CMK (cell line): ENCODE measurements around the gene PRDM16.

ENCODE experiments used
- DNase-seq: peaks from one replicate; pipeline ENCODE4 v3.0.0-alpha.2; 2010; ENCODE audit warnings: low read depth

Gene PRDM16

GRCh38 chr1:3053986-3054385 lies 15.0 kb upstream of the PRDM16 start:
- no peak for DNase-seq

DNA sequence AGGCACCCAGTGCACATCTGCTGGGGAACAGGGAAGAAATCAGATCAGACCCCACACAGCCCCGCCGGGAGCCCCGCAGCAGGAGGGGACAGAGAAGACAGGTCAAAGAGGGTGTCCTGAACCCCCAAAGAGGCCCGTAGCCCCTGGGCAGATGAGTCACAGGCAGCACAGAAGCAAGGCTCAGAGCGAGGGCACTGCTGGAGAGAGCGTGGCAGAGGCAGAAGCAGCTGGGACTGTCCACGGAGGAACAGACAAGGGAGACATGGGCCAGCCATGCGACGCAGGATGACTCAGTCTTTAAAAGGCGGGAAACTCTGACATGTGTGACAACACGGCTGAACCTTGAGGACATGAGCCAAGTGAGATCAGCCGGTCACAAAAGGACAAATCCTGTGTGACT lies 14.5 kb upstream of the PRDM16 start:
- no peak for DNase-seq

- no peak for DNase-seq
Measured at GRCh38 chr1:3055051-3055450, 14.0 kb upstream of the PRDM16 start.

GRCh38 chr1:3056641-3057040 lies 12.4 kb upstream of the PRDM16 start:
- DNase-seq, result no peak

- no peak for DNase-seq
Measured at GRCh38 chr1:3058263-3059030, 10.6 kb upstream of the PRDM16 start.

- no peak for DNase-seq
Measured at GRCh38 chr1:3060127-3060526, 8.9 kb upstream of the PRDM16 start.

- no peak for DNase-seq
Measured at GRCh38 chr1:3060601-3061551, 8.1 kb upstream of the PRDM16 start.

- DNase-seq, result no peak
Measured at GRCh38 chr1:3061566-3061965, 7.4 kb upstream of the PRDM16 start.

DNA sequence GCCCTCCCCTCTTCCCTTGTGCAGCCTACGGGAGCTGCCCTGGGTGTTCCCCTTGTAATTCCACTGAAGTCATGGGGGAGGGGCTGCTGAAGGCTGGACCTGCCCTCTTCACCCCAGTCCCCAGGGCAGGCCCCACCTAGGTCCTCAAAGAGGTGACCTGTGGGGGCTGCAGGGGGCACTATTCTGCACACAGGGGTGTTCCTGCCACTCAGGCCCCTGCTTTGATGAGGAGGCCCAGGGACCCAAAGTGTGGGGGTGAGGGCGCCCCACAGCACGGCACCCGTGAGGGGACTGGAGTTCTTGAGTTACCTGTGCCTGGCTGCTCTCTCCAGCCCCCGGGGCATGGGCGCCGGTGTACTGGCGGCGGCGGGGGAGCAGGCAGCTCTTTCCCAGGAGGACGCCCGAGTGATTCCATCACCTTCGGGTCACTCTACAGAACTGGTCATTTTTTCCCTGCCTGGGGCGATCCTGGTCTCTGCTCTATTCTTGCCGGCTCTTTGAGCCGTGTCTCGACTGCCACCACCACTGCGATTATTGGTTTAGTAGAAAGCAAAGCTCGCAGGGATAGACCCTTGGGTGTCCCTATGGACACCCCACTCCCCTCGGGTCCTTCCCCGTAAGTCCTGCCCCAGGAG lies 6.9 kb upstream of the PRDM16 start:
- DNase-seq, result no peak

DNA sequence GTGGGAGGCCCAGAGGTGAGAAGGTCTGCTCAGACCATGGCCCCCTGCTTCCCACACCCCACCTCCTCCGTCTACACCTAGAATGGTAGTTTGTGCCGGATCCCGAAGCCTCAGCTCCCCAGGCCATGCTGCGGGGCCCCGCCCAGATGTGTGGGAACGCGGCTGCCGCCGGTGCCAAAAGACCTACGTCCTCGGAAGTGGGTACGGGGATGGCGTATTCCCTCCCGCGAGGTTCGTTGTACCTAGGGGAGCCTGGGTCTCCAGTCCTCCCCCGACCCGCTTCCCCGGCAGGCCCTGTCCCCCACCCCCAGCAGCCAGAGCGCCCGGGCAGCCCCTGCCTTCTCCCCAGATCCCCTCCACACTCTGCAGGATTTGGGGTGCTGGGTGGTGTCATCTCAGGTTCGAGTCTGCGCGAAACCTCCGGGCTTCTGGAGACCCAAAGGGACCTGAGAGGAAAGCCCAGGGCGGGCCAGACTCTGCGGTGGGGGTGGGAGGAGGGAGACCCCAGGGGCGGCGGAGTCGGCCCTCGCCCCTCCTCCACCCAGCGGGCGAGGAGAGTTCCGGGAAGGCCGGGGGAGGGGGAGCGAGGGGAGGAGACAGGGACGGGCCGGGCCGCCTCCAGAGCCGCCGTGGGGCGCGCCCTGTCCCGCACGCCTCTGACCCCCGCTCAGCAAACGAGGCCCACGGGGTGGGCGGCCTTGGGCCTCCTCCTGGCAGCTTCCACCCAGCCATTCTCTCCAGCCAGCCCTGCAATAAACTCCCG lies 6.2 kb upstream of the PRDM16 start:
- no peak for DNase-seq

DNA sequence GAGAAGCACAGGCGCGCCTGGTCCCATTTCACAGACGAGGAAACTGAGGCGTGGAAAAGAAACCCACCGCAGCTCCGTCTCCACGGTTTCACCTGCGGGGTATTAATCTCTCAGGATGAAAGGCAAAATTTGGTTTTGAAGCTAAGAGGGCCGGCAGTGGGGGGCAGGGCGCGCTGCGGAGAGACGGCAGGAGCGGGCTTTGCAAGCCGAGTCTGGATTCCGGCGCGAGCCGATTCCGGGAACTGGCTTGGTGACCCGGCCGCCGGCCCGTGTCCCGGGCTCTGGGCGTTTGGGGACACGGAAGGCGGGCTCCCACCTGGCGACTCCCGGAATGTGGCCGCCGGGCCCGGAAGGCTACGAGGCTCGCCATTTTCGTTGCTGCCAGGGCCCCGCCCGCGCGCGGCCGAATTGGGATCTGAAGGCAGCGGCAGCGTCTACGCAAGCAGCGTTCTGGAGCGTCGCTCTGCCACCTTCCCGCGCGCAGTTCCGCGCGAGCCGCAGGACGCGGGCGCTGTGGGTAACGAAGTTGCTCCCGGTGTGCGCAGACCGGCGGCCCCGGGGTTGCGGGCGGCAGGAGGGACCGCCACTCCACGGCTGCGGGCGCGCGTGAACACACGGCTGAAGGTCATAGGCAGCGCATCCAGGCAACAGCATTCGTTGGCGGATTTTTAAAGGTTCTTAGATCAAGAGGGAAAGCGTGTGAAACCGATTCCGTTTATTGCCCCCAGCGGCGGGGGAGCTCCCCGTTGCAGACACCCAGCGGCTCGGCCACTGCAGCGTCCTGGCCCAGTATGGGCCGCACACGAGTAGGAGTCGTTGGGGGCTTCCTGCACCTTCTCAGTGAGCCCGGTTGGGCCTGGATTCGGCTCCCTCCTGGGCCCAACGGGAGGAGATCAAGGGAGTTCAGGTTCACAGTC lies 5.4 kb upstream of the PRDM16 start:
- DNase-seq, result no peak

- DNase-seq, result no peak
Measured at GRCh38 chr1:3064296-3064850, 4.6 kb upstream of the PRDM16 start.

DNA sequence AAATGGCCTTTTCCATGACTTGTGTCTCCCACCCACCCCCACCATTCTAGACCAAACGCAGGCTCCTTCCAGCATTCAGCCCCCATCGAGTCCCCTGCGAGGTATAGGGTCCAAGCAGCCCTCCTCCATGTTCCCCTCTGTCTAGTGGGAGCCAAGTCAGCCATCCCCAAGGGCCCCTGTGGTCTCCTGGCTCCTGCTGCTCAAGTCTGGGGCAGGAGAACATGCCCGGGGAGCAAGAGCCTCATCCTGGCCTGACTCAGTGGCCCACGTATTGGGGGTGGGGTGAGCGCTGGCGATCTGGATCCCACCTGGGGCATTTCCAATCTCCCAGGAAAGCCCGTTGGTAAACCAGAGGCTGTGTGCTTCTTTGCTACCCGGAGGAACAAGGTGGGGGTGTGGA lies 4.1 kb upstream of the PRDM16 start:
- DNase-seq, result no peak

DNA sequence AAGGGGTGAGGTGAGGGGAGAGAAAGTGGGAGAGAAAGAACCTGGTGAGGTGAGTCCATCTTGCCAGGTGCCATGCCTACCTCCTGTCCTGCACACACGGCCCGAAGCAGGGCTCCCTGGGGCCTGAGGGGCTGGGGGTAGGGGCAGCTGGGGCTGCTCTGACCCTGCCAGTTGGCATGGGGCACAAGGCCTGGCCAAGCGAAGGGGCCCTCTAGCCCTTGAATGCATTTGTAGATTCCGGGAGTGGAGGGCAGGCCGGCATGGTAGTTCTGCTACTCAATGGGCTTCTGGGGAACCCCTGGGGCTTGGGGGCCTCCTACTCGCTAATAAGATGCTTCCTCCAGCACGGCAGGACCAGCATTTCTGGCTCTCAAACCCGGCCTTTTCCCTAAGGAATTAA lies 3.6 kb upstream of the PRDM16 start:
- DNase-seq, result no peak

DNA sequence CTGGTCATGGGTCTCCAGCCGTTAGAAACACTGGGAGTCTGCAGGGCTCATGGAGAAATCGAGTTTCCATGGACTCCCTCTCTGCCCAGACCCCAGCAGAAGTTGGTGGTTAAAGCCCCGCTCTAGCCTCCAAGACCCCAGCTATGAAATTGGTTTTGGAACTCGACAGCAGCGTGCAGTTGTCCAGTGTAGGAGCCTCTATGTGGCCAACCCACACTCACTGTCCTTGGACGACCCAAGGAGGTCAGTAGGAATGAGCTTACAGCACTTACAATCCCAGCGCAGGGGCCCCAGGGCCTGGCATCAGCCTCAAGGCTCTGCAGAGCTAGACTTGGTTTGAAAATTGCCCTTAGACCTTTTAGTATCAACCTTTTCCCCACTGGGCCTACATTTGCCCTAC lies 3.2 kb upstream of the PRDM16 start:
- DNase-seq, result no peak

DNA sequence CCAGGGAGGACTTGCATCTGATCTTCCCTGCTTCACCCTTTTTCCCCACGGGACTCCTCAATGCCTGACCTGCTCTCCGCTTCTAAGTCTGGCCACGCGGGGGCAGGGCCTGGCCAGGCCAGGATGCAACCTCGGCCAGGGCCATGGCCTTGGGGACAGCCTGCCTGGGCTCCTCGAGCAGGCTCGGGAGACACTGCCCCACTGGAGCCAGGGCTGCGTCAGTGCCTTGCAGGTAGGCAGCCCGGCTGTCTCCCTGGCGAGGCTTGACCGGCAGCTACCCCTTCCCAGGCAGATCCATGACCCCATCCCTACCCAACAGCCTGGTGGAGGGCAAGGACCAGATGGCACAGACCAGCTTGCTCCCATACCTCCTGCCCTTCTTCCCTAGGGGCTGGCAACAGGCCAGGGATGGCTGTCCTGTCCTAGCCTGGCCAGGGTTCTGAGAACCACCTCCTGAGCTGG lies 2.7 kb upstream of the PRDM16 start:
- DNase-seq, result no peak

DNA sequence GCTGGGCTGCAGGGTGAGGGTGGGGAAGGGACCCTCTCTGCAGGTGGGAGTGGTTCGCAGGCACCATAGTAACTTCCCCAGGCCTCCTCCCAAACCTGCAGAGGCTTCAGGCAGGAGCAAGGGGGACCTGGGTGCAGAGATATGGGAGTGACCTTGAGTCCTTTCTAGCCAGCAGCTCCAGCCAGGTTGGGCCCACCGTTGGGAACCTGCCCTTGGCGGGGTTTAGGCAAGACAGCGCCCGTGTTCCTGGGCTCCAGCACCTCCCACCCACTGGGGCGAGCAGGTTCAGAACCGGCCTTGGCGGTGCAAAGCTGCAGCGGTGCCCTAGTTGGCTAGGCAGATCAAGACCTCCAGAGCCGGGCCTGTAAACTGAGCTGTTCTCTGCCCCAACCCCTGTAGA lies 2.2 kb upstream of the PRDM16 start:
- no peak for DNase-seq

- DNase-seq, result no peak
Measured at GRCh38 chr1:3067301-3067670, 1.7 kb upstream of the PRDM16 start.

- DNase-seq, result no peak
Measured at GRCh38 chr1:3067671-3068563, 1.1 kb upstream of the PRDM16 start.
